HS-5 (cell line): ENCODE measurements around the gene ANKRD34C.
"Not testable (repeated sequence)": the region's sequence is repeated elsewhere in the genome, so short reads cannot be mapped to it uniquely, and the experiment has no call there.

Experiments used
- DNase-seq: peaks from one replicate; pipeline ENCODE4 v3.0.0-alpha.2; 2012; ENCODE audit warnings: low read depth

The ANKRD34C gene

DNA sequence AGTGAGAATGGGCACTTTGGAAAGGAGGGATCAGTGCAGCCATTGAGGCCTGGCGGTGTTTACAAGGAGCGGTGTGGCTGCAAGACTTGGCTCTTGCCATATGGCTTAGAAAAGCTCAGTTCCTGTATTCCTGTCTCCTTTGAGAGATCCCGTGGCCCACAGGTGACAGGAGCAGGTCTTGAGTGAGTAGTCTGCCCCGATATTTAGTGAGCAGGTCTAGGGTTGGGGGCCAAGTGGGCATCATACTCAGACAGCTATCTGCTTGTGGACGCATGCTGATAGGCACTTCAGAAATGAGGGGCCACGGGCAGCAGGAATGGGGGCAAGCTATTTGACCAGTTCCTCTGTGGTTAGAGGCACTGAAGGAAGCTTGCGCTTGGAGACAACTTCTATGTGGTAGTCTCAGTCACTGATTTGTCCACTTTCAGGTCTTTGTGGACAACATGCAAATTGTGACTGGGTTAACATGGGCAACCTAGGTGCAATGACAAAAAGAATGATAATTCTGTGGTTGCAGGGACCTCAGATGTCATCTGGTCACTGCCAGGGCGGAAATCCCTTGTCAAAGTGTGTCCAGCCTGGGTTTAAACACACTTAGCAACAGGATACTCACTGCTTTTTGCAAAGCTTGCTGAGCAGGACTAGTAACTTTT, 29.5 kb downstream of the ANKRD34C start:
- DNase-seq = no peak

DNA sequence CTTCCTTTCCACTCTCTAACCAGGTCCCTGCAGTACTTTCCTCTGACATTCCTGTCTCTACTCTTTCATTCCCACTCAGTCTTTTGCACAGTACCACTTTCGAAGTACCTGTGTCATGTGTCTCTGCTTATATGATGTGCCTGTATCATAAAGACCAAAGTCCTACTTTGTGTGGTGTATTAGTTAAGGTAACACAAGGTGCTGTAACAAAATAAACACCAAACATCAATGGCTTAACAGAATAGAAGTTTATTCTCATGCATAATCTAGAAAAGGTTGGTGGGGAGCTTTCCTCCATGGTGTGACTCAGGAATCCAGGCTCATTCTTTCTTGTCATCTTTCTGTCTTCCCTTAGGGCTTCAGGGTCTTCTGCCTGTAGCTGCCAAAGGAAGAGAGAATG, 31.7 kb downstream of the ANKRD34C start:
- DNase-seq = no peak

DNA sequence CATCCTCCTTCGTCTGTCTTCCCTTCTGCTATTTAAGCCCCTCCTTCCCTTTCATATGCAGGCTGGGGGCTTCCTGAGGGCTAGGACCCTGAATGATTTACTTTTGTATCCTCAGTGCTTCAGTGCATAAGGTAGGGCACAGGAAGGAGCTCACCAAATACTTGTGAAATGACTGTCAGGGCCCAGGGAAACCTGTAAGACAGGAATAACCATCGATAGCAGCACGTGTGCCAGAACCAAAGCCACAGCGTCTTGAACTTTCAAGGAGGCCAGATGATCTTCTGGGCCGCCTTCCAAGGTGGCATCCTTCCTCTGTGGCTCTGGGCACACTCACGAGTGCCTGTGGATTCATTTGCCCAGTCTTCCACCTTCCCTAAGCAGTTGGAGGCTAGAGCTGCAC, 32.3 kb downstream of the ANKRD34C start:
- no peak for DNase-seq

DNA sequence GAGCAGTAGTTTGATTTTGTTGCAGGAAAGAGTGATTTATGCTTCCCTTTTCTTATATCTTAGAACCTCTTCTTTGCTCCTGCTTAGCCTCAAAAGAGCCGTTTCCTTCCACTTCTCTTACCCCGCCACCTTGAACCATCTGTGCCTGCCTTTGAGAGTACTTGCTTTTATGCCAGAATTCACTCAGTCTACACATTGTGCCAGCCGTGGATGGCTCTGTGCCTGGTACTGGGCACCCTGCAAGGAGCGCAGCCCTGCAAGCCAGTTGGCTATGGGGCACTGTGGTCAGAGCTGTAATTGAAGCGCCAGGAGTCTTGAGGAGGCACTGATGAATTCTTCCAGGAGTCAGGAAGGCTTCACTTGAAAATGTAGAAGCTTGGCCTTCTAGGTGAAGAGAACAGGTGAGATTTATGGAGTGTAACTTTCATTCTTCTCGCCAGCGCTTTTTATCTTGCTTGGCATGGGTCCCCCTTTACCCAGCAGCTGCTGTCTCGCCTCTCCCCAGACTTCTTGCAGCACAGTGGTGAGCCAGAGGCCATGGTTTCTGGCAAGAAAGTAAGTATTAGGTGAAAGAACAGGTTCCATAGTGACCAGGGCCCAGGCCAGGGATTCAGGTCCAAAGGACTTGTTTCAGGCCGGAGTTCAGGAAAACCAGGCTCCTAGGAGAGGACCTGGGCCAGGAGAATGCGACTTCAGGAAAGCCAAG, 33.3 kb downstream of the ANKRD34C start:
- no peak for DNase-seq

DNA sequence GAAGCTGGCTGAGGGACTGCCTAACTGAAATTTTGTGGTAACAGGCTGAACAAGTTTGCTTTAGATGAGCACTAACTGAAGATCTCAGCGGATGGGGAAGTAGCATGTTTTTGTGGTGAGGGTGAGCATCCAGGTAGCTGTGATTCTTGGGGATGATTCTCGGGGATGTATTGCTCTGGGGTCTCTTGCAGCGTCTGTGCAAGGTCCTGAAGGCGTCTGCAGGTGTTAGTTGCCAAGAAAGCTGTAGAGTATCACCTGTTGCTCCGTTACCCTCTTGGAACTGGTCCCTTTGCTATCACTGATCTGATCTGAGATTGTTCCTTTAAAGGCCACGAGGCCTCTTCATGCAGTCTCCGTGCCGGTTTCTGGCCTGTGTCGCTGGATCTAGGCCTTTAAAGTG, 34.3 kb downstream of the ANKRD34C start:
- DNase-seq = no peak

DNA sequence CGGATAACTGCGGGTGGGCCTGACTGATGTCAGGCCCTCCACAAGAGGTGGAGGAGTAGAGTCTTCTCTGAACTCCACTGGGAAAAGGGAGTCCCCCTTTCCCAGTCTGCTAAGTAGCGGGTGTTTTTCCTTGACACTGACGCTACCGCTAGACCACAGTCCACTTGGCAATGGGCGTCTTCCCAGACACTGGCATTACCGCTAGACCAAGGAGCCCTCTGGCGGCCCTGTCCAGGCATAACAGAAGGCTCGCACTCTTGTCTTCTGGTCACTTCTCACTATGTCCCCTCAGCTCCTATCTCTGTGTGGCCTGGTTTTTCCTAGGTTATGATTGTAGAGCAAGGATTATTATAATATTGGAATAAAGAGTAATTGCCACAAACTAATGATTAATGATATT, 37.5 kb downstream of the ANKRD34C start:
- DNase-seq = not testable (repeated sequence)

DNA sequence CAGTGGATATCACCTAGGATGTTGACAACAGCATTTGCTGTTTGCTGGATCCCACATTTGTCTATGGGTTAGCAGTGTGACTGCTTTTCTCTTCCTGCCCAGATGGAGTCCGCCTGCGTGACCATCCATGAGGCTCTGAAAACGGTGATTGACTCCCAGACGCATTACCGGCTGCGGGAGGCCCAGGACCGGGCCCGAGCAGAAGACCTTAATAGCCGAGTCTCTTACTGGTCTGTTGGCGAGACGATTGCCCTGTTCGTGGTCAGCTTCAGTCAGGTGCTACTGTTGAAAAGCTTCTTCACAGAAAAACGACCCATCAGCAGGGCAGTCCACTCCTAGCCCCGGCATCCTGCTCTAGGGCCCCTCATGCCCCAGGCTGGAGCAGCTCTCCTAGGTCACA, 39.4 kb downstream of the ANKRD34C start:
- no peak for DNase-seq

DNA sequence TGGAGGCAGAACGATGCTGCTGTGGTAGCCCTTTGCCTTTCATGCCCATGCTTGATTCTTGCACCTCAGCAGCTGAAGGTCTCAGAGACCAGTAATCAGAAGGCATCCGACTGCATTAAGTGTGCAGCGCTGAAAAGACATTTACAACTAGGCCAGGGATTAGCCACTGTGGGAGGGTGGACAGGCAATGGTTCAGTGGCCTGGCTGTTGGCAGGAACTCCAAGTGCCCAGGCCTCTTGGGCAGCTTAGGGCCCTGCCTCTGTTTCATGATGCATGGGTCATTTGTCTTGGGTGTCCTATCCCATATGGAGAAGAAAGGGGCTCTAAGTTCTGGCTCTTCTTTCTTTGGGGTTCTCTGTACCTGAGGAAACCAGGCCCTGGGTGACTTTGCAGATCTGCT, 39.8 kb downstream of the ANKRD34C start:
- DNase-seq = no peak

DNA sequence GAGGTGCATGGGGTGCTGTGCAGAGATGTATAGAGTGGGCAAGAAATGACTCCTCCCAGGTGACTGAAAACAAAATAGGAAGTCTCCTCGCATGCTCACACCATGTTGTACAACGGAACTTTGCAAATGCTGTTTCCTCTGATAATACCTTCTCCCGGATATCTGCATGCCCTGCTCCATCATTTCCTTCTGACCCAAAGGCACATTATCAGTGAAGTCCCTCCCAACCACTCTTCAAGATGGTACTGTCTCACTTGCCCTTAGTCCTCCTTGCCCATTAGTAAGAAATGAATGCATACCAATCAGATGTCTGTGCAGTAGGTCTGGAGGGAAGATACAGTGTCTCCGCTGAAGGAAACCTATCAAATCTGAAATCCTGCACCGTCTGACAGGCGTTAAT, 40.4 kb downstream of the ANKRD34C start:
- DNase-seq = no peak

DNA sequence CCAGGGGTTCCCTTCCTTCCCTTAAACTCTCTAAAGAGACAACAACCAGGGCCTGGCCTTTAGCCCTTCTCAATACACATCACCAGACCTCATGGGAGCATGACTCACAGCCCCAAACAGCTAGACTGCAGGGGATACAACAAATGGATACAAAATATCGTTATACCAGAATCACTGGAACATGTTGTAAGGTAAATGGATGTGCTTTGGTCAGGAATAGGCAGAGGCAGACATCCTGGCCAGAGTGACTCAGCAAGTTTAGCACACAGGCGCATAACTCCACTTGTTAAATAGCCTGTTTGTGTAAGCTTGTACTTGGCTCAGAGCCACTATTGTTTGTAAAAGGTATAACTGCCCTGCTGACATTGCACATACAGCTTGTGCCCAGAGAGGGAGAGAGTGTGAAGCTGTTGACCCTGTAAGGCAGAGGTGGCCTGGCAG, 46.7 kb downstream of the ANKRD34C start:
- DNase-seq = peak; percentile 30
